Calu3 (cell line): ENCODE results near the gene SRP14. TPM values are rescaled to one million over a fixed set of nuclear protein-coding genes. Genes with fewer than 3 reads are reported as not detected.
A peak's percentile ranks its signal among the peaks of the same experiment; 100 is the strongest.

Experiments
- Bru-seq: library from RNA; stranded (reverse); fragments of 400-500 nt; gene quantifications from one replicate; lab custom pipeline; 2021; lab: Mats Ljungman, UMichigan
- BruChase-seq, 2 experiments: library from RNA; stranded (reverse); fragments of 400-500 nt; gene quantifications; one replicate each; lab custom pipeline; 2021; lab: Mats Ljungman, UMichigan
- BruUV-seq: library from RNA; stranded (reverse); fragments of 400-500 nt; replicated peaks from 2 replicates; lab custom pipeline; 2021; lab: Mats Ljungman, UMichigan
- CTCF ChIA-PET: fragments of 300-600 bp; sonication (Branson Sonifier 250); formaldehyde crosslinking; loops from one replicate; lab custom pipeline; 2022; ENCODE audit warnings: antibody characterized with exemption; lab: Charles Lee
- DNase-seq: peaks from one replicate; pipeline ENCODE4 v3.0.0; 2022
- H3K27ac Mint-ChIP-seq: one replicate; pipeline ENCODE4 v1.8.0; 2022; ENCODE audit warnings: mixed read lengths; ENCODE audit not compliant: unreplicated experiment
- H3K27me3 Mint-ChIP-seq: one replicate; pipeline ENCODE4 v1.8.0; 2022; ENCODE audit warnings: mixed read lengths; ENCODE audit not compliant: unreplicated experiment
- H3K36me3 Mint-ChIP-seq: one replicate; pipeline ENCODE4 v1.8.0; 2022; ENCODE audit warnings: mild to moderate bottlenecking, moderate library complexity, mixed read lengths; ENCODE audit not compliant: insufficient read depth, unreplicated experiment
- H3K4me1 Mint-ChIP-seq: one replicate; pipeline ENCODE4 v1.8.0; 2022; ENCODE audit warnings: mild to moderate bottlenecking, low read depth, mixed read lengths; ENCODE audit not compliant: unreplicated experiment
- H3K4me3 Mint-ChIP-seq: one replicate; pipeline ENCODE4 v1.8.0; 2022; ENCODE audit warnings: mild to moderate bottlenecking, low read depth, moderate library complexity, mixed read lengths; ENCODE audit not compliant: unreplicated experiment
- H3K9me3 Mint-ChIP-seq: one replicate; pipeline ENCODE4 v1.8.0; 2022; ENCODE audit warnings: low read depth, mixed read lengths; ENCODE audit not compliant: unreplicated experiment
- CTCF ChIP-seq: fragments of 200-600 bp; IDR thresholded peaks from one replicate; pipeline ENCODE4 v1.8.0; 2022; ENCODE audit warnings: antibody characterized with exemption; ENCODE audit not compliant: unreplicated experiment
- intact Hi-C: fragments of 100-400 bp; cut with micrococcal nuclease; formaldehyde crosslinking; loops from one replicate; pipeline ENCODE4 v1.10.0; 2022; ENCODE audit not compliant: unreplicated experiment
- long read RNA-seq: library from polyadenylated mRNA; stranded (forward); transcript quantifications from one replicate; pipeline ENCODE4 v2.0.0, GENCODE V29; 2022
- total RNA-seq: library from RNA; stranded (reverse); gene quantifications from 2 replicates; pipeline ENCODE4 v1.2.3, GENCODE V29; 2022

Gene SRP14
- total RNA-seq = 96.5 and 113 TPM in 2 replicates
- Bru-seq, nascent RNA = percentile 90 among the genes with signal in this experiment
- percentile 97 among the genes with signal in this experiment for BruChase-seq, experiment 1, labeled RNA remaining after a 6-hour chase
- BruChase-seq, experiment 2, labeled RNA remaining after a 2-hour chase = percentile 94 among the genes with signal in this experiment
- long read RNA-seq, transcript SRP14-201 (5 exons, 1,077 nt) = major isoform, 562 of 606 reads
- long read RNA-seq, partial matches to known transcripts = 2 of 606 reads
- long read RNA-seq, other reads (novel, unspliced or antisense) = 40 of 606 reads

- CTCF ChIA-PET = interaction anchor here (0.9 kb wide), 1 partner anchor 8 kb away, joined by 3 read pairs; no protein-coding TSS in a partner anchor
- H3K27me3 Mint-ChIP-seq = no peaks in the 10 kb centered on the region
- no peaks in the 10 kb centered on the region for H3K4me1 Mint-ChIP-seq
- BruUV-seq = no TSS peak
- H3K27ac Mint-ChIP-seq = peak within 1 kb of the TSS; percentile 60
- peaks cover 16% of the 10 kb centered on the region for H3K36me3 Mint-ChIP-seq
- H3K4me3 Mint-ChIP-seq = peak within 1 kb of the TSS; percentile 88
- TF ChIP-seq CTCF = no peak
- H3K9me3 Mint-ChIP-seq = no peaks in the 10 kb centered on the region
- intact Hi-C loops = no loop called here
- DNase-seq = peak; percentile 81
Measured at GRCh38 chr15:40038638-40039543, at the start of gene SRP14. TSS of gene SRP14 (minus strand) at chr15:40039181. CDS start at chr15:40039116, 65 bp downstream.

GRCh38 chr15:40087991-40088928, 49.3 kb upstream of the SRP14 start:
- BruUV-seq = no TSS peak
- Mint-ChIP-seq H3K27ac (no peak overlapping the region), H3K27me3 (no peaks in the 10 kb centered on the region), H3K4me3 (no peak overlapping the region), H3K4me1 (no peaks in the 10 kb centered on the region), H3K36me3 (no peaks in the 10 kb centered on the region), H3K9me3 (no peaks in the 10 kb centered on the region)
- CTCF ChIA-PET = interaction anchor here (0.7 kb wide), 2 partner anchors 11 to 253 kb away, joined by 3 to 4 read pairs; no protein-coding TSS in a partner anchor
- TF ChIP-seq CTCF = no peak
- intact Hi-C loops = no loop called here
- no peak for DNase-seq

- no peak for TF ChIP-seq CTCF
- Mint-ChIP-seq H3K27ac (no peak overlapping the region), H3K36me3 (no peaks in the 10 kb centered on the region), H3K4me3 (no peak overlapping the region), H3K27me3 (no peaks in the 10 kb centered on the region), H3K9me3 (no peaks in the 10 kb centered on the region), H3K4me1 (no peaks in the 10 kb centered on the region)
- CTCF ChIA-PET = interaction anchor here (0.6 kb wide), 1 partner anchor 15 kb away, joined by 3 read pairs; no protein-coding TSS in a partner anchor
- intact Hi-C loops = no loop called here
- DNase-seq = no peak
- no TSS peak for BruUV-seq
Measured at GRCh38 chr15:40087068-40087810, 48.3 kb upstream of the SRP14 start.
